IMR-90 (cell line): Measurements from ENCODE around the gene GPC6. TPM values are rescaled to one million over a fixed set of nuclear protein-coding genes. Genes with fewer than 3 reads are reported as not detected.

Experiments
- ATAC-seq: fragments of 200-7000 bp; cut with Tn5 transposase; 2 replicates; pipeline ENCODE4 v1.9.1; 2020; ENCODE audit warnings: low read depth, mild to moderate bottlenecking, moderate library complexity
- BruUV-seq: library from RNA; stranded (reverse); fragments of 400-500 nt; replicated peaks from 2 replicates; lab custom pipeline; 2021; lab: Mats Ljungman, UMichigan
- CTCF ChIA-PET: fragments of 300-600 bp; formaldehyde crosslinking; extraction: SDS; loops from one replicate; lab custom pipeline; 2021; ENCODE audit warnings: antibody characterized with exemption; lab: Yijun Ruan, JAX
- POLR2A ChIA-PET: fragments of 300-600 bp; sonication (Branson Sonifier 250); formaldehyde crosslinking; loops from one replicate; lab custom pipeline; 2022; ENCODE audit warnings: antibody characterized with exemption; ENCODE audit not compliant: unreplicated experiment; lab: Charles Lee
- DNase-seq: peaks from one replicate; pipeline ENCODE4 v3.0.0; 2013
- H2AFZ ChIP-seq: replicated peaks from 2 replicates; pipeline ENCODE3; 2013; ENCODE audit warnings: low read length, mild to moderate bottlenecking; ENCODE audit not compliant: poor library complexity
- H2AK5ac ChIP-seq: 2 replicates; pipeline ENCODE4 v1.6.1; 2013; ENCODE audit warnings: low read depth, low read length, inconsistent platforms
- H2AK9ac ChIP-seq: replicated peaks from 2 replicates; pipeline ENCODE3; 2013; ENCODE audit warnings: mild to moderate bottlenecking, low read depth, low read length, moderate library complexity; ENCODE audit not compliant: poor library complexity
- H2BK120ac ChIP-seq: 2 replicates; pipeline ENCODE4 v1.6.1; 2013; ENCODE audit warnings: low read depth, low read length, inconsistent platforms
- H2BK15ac ChIP-seq: 3 replicates; pipeline ENCODE4 v1.6.1; 2013; ENCODE audit warnings: low read depth, low read length, inconsistent platforms
- H2BK20ac ChIP-seq: 2 replicates; pipeline ENCODE4 v1.6.1; 2013; ENCODE audit warnings: low read depth, mild to moderate bottlenecking, inconsistent platforms, low read length, moderate library complexity
- H2BK5ac ChIP-seq: 2 replicates; pipeline ENCODE4 v1.6.1; 2013; ENCODE audit warnings: mild to moderate bottlenecking, low read depth, low read length, inconsistent platforms; ENCODE audit not compliant: poor library complexity, severe bottlenecking
- H3K14ac ChIP-seq: replicated peaks from 2 replicates; pipeline ENCODE4 v1.6.1; 2013; ENCODE audit warnings: low read depth, low read length, inconsistent platforms
- H3K18ac ChIP-seq: 2 replicates; pipeline ENCODE4 v1.6.1; 2013; ENCODE audit warnings: low read depth, low read length, control low read depth
- H3K23ac ChIP-seq: 2 replicates; pipeline ENCODE4 v1.6.1; 2013; ENCODE audit warnings: low read depth, low read length, inconsistent platforms
- H3K27ac ChIP-seq: 2 replicates; pipeline ENCODE4 v1.5.1; 2013; ENCODE audit warnings: mild to moderate bottlenecking, control low read depth, low read length; ENCODE audit not compliant: insufficient read depth
- H3K27me3 ChIP-seq: 2 replicates; pipeline ENCODE4 v1.6.1; 2013; ENCODE audit warnings: low read length; ENCODE audit not compliant: control insufficient read depth, insufficient read depth
- H3K36me3 ChIP-seq: 2 replicates; pipeline ENCODE4 v1.6.1; 2013; ENCODE audit warnings: low read length, mixed read lengths; ENCODE audit not compliant: control insufficient read depth, insufficient read depth
- H3K4ac ChIP-seq: 2 replicates; pipeline ENCODE4 v1.6.1; 2013; ENCODE audit warnings: low read depth, low read length, inconsistent platforms
- H3K4me1 ChIP-seq: 2 replicates; pipeline ENCODE4 v1.6.1; 2013; ENCODE audit warnings: low read length, mixed read lengths; ENCODE audit not compliant: control insufficient read depth, insufficient read depth
- H3K4me2 ChIP-seq: 2 replicates; pipeline ENCODE4 v1.6.1; 2013; ENCODE audit warnings: low read depth, mild to moderate bottlenecking, control low read depth, low read length, moderate library complexity
- H3K4me3 ChIP-seq: 2 replicates; pipeline ENCODE4 v1.5.1; 2013; ENCODE audit warnings: low read depth, mild to moderate bottlenecking, control low read depth, low read length, moderate library complexity; ENCODE audit not compliant: insufficient read depth
- H3K56ac ChIP-seq: 2 replicates; pipeline ENCODE4 v1.6.1; 2013; ENCODE audit warnings: low read length, inconsistent platforms; ENCODE audit not compliant: insufficient read depth; ENCODE audit errors: extremely low read depth
- H3K79me1 ChIP-seq, 2 experiments: 2 replicates each; pipeline ENCODE4 v1.6.1; 2013; ENCODE audit warnings: low read length in 2 of 2, inconsistent platforms in 1 of 2, low read depth in 1 of 2
- H3K9ac ChIP-seq: 2 replicates; pipeline ENCODE4 v1.6.1; 2013; ENCODE audit warnings: low read depth, low read length, control low read depth
- H3K9me1 ChIP-seq: 2 replicates; pipeline ENCODE4 v1.6.1; 2013; ENCODE audit warnings: low read length, inconsistent platforms; ENCODE audit not compliant: insufficient read depth
- H3K9me3 ChIP-seq: 2 replicates; pipeline ENCODE4 v1.6.1; 2013; ENCODE audit warnings: low read length; ENCODE audit not compliant: control insufficient read depth, insufficient read depth
- H4K20me1 ChIP-seq: 2 replicates; pipeline ENCODE4 v1.6.1; 2013; ENCODE audit warnings: low read length, inconsistent platforms; ENCODE audit not compliant: insufficient read depth
- H4K5ac ChIP-seq: 2 replicates; pipeline ENCODE4 v1.6.1; 2013; ENCODE audit warnings: mild to moderate bottlenecking, low read depth, low read length, control low read depth
- H4K8ac ChIP-seq, 2 experiments: 2 replicates each; pipeline ENCODE4 v1.6.1; 2013; ENCODE audit warnings: low read depth in 2 of 2, low read length in 2 of 2, control low read depth in 1 of 2, inconsistent platforms in 1 of 2
- H4K91ac ChIP-seq: 2 replicates; pipeline ENCODE4 v1.6.1; 2013; ENCODE audit warnings: low read depth, low read length, inconsistent platforms; ENCODE audit not compliant: insufficient read depth
- BHLHE40 ChIP-seq: fragments of 150-350 bp; IDR thresholded peaks from 2 replicates; pipeline ENCODE4 v1.6.1; 2016; ENCODE audit warnings: mild to moderate bottlenecking, low read depth, low read length
- CEBPB ChIP-seq: IDR thresholded peaks from 2 replicates; pipeline ENCODE4 v1.6.1; 2012; ENCODE audit warnings: low read depth, low read length, improper control_type of control experiment
- CHD1 ChIP-seq: IDR thresholded peaks from 2 replicates; pipeline ENCODE4 v1.6.1; 2012; ENCODE audit warnings: low read depth, low read length, improper control_type of control experiment
- FOS ChIP-seq: fragments of 150-350 bp; IDR thresholded peaks from 2 replicates; pipeline ENCODE4 v1.6.1; 2016; ENCODE audit warnings: low read depth, low read length
- MAFK ChIP-seq: IDR thresholded peaks from 2 replicates; pipeline ENCODE4 v1.6.1; 2012; ENCODE audit warnings: low read depth, low read length, improper control_type of control experiment
- MAZ ChIP-seq: IDR thresholded peaks from 2 replicates; pipeline ENCODE4 v1.6.1; 2012; ENCODE audit warnings: low read depth, mild to moderate bottlenecking, low read length, improper control_type of control experiment, moderate library complexity, borderline replicate concordance
- MXI1 ChIP-seq: IDR thresholded peaks from 2 replicates; pipeline ENCODE4 v1.6.1; 2012; ENCODE audit warnings: low read depth, mild to moderate bottlenecking, low read length, moderate library complexity, borderline replicate concordance
- NFE2L2 ChIP-seq: fragments of 150-350 bp; IDR thresholded peaks from 2 replicates; pipeline ENCODE4 v1.6.1; 2016; ENCODE audit warnings: low read depth, mild to moderate bottlenecking, low read length
- POLR2A ChIP-seq: IDR thresholded peaks from 2 replicates; pipeline ENCODE4 v1.6.1; 2012; ENCODE audit warnings: mild to moderate bottlenecking, low read depth, low read length
- RAD21 ChIP-seq: IDR thresholded peaks from 2 replicates; pipeline ENCODE4 v1.6.1; 2012; ENCODE audit warnings: low read length, improper control_type of control experiment
- RCOR1 ChIP-seq: IDR thresholded peaks from 2 replicates; pipeline ENCODE4 v1.6.1; 2012; ENCODE audit warnings: mild to moderate bottlenecking, low read length, improper control_type of control experiment; ENCODE audit not compliant: insufficient replicate concordance
- RFX5 ChIP-seq: IDR thresholded peaks from 2 replicates; pipeline ENCODE4 v1.8.0; 2012; ENCODE audit warnings: low read depth, mild to moderate bottlenecking, low read length, moderate library complexity
- SMC3 ChIP-seq: fragments of 150-350 bp; IDR thresholded peaks from 2 replicates; pipeline ENCODE4 v1.6.1; 2016; ENCODE audit warnings: low read depth, mild to moderate bottlenecking, antibody characterized with exemption, low read length, moderate library complexity
- WGBS, 2 experiments: methylation state at CpG; one replicate each; pipeline versions ENCODE4 v1.1.5 to v1.1.7; 2013; ENCODE audit warnings: missing lambda C conversion rate in 2 of 2; ENCODE audit not compliant: insufficient read length in 1 of 2; ENCODE audit errors: extremely low coverage in 2 of 2; 5-methylcytosine and 5-hydroxymethylcytosine counted together
- dilution Hi-C: fragments of 300-500 bp; cut with HindIII; formaldehyde crosslinking; loops from one replicate; pipeline ENCODE4 v1.14.3; 2018; ENCODE audit warnings: low sequenced_read_pairs; ENCODE audit not compliant: unreplicated experiment
- in situ Hi-C: fragments of 300-500 bp; cut with MboI; formaldehyde crosslinking; loops from 3 replicates; pipeline ENCODE4 v1.14.3; 2019; ENCODE audit warnings: low sequenced_read_pairs, inconsistent platforms, mixed read lengths
- intact Hi-C: fragments of 100-400 bp; cut with micrococcal nuclease; formaldehyde crosslinking; loops from 2 replicates; pipeline ENCODE4 v1.10.0; 2022
- polyA plus RNA-seq, 3 experiments: library from polyadenylated mRNA; depleted of rRNA; stranded (reverse); fragments of >200 nt; gene quantifications; 2 replicates each; pipeline ENCODE4 v1.2.3, GENCODE V29; 2012; ENCODE audit warnings: low replicate concordance in 1 of 3
- total RNA-seq: library from RNA; depleted of rRNA; stranded (reverse); fragments of >200 nt; gene quantifications from 2 replicates; pipeline ENCODE4 v1.2.3, GENCODE V29; 2012
- TF ChIP-seq, protein P1 (sequence below): fragments of 150-350 bp; IDR thresholded peaks from 2 replicates; pipeline ENCODE4 v1.6.1; 2016; ENCODE audit warnings: low read depth, mild to moderate bottlenecking, low read length, moderate library complexity, borderline replicate concordance
- TF ChIP-seq, protein P2 (sequence below): fragments of 150-350 bp; IDR thresholded peaks from 2 replicates; pipeline ENCODE4 v1.6.1; 2017; ENCODE audit warnings: mild to moderate bottlenecking, antibody characterized with exemption, low read length, low read depth

Gene GPC6
- total and polyA plus RNA-seq, 2 of the 4 experiments (the other 2 are of a cell fraction), result 14.9 to 39.4 TPM

DNA sequence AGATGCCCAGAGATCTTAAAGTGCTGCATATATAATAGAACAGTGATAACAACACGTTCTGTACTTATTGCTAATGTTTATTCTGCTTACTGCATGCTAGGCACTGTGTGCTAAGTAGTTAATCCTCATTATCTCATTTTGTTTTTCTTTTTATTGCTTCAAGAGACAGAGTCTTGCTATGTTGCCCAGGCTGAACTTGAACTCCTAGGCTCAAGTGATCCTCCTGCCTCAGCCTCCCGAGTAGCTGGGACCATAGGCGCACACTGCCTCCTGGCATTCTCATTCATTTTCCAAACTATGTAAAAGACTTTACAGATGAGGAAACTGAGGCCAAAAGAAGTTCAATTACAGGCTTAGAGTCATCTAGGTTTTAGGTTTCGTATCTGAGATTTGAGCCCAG, 548.4 kb downstream of the GPC6 start:
- ATAC-seq, result no peak
- H3K9ac ChIP-seq, result peak overlapping the region; percentile 49; the same call in 1 of the 2 replicates

More for the DNA sequence above, 548.4 kb downstream of the GPC6 start:
- H4K20me1 ChIP-seq, result no peaks in the 10 kb centered on the region
- no peaks in the 10 kb centered on the region for H3K79me1 ChIP-seq
- H2AFZ ChIP-seq, result no peak overlapping the region
- DNase-seq, result no peak
- intact Hi-C loops (loop anchor here (5.0 kb wide), 1 partner anchor 548 kb away; the partner anchor contains the start of gene GPC6), dilution Hi-C loops (no loop called here), in situ Hi-C loops (no loop called here)
- CTCF ChIA-PET, result interaction anchor here (0.9 kb wide), 1 partner anchor 39 kb away, joined by 3 read pairs; no protein-coding TSS in a partner anchor
- peak overlapping the region; percentile 70; the same call in 1 of the 2 replicates for H3K27ac ChIP-seq
- H2BK20ac ChIP-seq, result peak overlapping the region; percentile 8
- TF ChIP-seq NFE2L2 (no peak), SMC3 (no peak), FOS (no peak), MAZ (no peak), MXI1 (no peak), CHD1 (no peak), RCOR1 (no peak), RFX5 (no peak), MAFK (no peak), POLR2A (no peak), RAD21 (no peak), CEBPB (no peak), BHLHE40 (no peak)
- TF ChIP-seq, protein P1, sequence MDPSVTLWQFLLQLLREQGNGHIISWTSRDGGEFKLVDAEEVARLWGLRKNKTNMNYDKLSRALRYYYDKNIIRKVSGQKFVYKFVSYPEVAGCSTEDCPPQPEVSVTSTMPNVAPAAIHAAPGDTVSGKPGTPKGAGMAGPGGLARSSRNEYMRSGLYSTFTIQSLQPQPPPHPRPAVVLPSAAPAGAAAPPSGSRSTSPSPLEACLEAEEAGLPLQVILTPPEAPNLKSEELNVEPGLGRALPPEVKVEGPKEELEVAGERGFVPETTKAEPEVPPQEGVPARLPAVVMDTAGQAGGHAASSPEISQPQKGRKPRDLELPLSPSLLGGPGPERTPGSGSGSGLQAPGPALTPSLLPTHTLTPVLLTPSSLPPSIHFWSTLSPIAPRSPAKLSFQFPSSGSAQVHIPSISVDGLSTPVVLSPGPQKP, result no peak
- TF ChIP-seq, protein P2, sequence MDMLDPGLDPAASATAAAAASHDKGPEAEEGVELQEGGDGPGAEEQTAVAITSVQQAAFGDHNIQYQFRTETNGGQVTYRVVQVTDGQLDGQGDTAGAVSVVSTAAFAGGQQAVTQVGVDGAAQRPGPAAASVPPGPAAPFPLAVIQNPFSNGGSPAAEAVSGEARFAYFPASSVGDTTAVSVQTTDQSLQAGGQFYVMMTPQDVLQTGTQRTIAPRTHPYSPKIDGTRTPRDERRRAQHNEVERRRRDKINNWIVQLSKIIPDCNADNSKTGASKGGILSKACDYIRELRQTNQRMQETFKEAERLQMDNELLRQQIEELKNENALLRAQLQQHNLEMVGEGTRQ, result no peak
- no peaks in the 10 kb centered on the region for H3K27me3 ChIP-seq
- H2AK5ac ChIP-seq, result no peak overlapping the region
- no peak overlapping the region for H3K56ac ChIP-seq
- H2BK15ac ChIP-seq, result peak overlapping the region; percentile 23; the same call in 1 of the 3 replicates
- peak overlapping the region; percentile 10 for H3K14ac ChIP-seq
- H2BK5ac ChIP-seq, result peak overlapping the region; percentile 70
- H3K4me1 ChIP-seq, result peaks cover 9% of the 10 kb centered on the region; the same call in 1 of the 2 replicates
- H4K91ac ChIP-seq, result peak overlapping the region; percentile 63
- no peak overlapping the region for H3K4me3 ChIP-seq
- peak overlapping the region; percentile 97; the same call in 1 of the 2 replicates for H3K4me2 ChIP-seq
- H3K18ac ChIP-seq, result peak overlapping the region; percentile 92
- H3K9me1 ChIP-seq, result no peaks in the 10 kb centered on the region
- H4K8ac ChIP-seq, result peak overlapping the region; percentile 39 to 53; a peak in 3 of 4 replicates
- no peaks in the 10 kb centered on the region for H3K36me3 ChIP-seq
- no CpG with 5 or more reads among the region's 4 CpGs for WGBS, 2 experiments
- H3K23ac ChIP-seq, result peak overlapping the region; percentile 33; the same call in 1 of the 2 replicates
- POLR2A ChIA-PET, result no interaction called here
- no peaks in the 10 kb centered on the region for H3K9me3 ChIP-seq
- no peak overlapping the region for H2AK9ac ChIP-seq
- peak overlapping the region; percentile 62 for H3K4ac ChIP-seq
- H2BK120ac ChIP-seq, result peak overlapping the region; percentile 74
- no TSS peak for BruUV-seq
- peak overlapping the region; percentile 59 for H4K5ac ChIP-seq
